Upper lobe of right lung (tissue), 1 donor: ENCODE measurements around the gene TBX3. TPM values are rescaled to one million over a fixed set of nuclear protein-coding genes. Genes with fewer than 3 reads are reported as not detected.

Source experiments
- ATAC-seq: fragments of 200-7000 bp; cut with Tn5 transposase; one replicate; pipeline ENCODE4 v1.9.1; 2020; ENCODE audit warnings: mild to moderate bottlenecking, moderate library complexity
- DNase-seq: peaks from one replicate; pipeline ENCODE4 v3.0.0-alpha.2; 2020
- H3K27ac ChIP-seq: fragments of 200-600 bp; one replicate; pipeline ENCODE4 v1.8.0; 2022
- H3K27me3 ChIP-seq: fragments of 200-600 bp; one replicate; pipeline ENCODE4 v1.8.0; 2022; ENCODE audit warnings: mild to moderate bottlenecking
- H3K36me3 ChIP-seq: fragments of 200-600 bp; one replicate; pipeline ENCODE4 v1.8.0; 2022
- H3K4me1 ChIP-seq: fragments of 200-600 bp; one replicate; pipeline ENCODE4 v1.8.0; 2022
- H3K4me3 ChIP-seq: fragments of 200-600 bp; one replicate; pipeline ENCODE4 v1.8.0; 2022; ENCODE audit warnings: mild to moderate bottlenecking
- H3K9me3 ChIP-seq: fragments of 200-600 bp; one replicate; pipeline ENCODE4 v1.8.0; 2022
- CTCF ChIP-seq: fragments of 200-600 bp; IDR thresholded peaks from one replicate; pipeline ENCODE4 v1.8.0; 2022; ENCODE audit warnings: antibody characterized with exemption
- intact Hi-C: fragments of 100-400 bp; cut with DNase I; formaldehyde crosslinking; loops from one replicate; pipeline ENCODE4 v1.11.0; 2022
- total RNA-seq: library from RNA; stranded (reverse); fragmentation: NEBNext Ultra II Directional; extraction: Animal tissue kit (Norgen Biotek cat#: 25700); gene quantifications from one replicate; pipeline ENCODE4 v1.2.1, GENCODE V29; 2021
- donor health status: DM: no; HTN: yes; CAD: no; lungs with severe emphysema.

The TBX3 gene
- total RNA-seq, 1 donor from 2014 or later, result 35.9 TPM

GRCh38 chr12:114691196-114691595 lies 7.2 kb upstream of the TBX3 start:
- ATAC-seq, result no peak
- H3K27ac ChIP-seq, result peak overlapping the region; percentile 76
- H3K4me1 ChIP-seq, result no peaks in the 10 kb centered on the region
- no peak for DNase-seq
- intact Hi-C loops, result no loop called here
- no peaks in the 10 kb centered on the region for H3K36me3 ChIP-seq
- H3K4me3 ChIP-seq, result no peak overlapping the region
- peaks cover 74% of the 10 kb centered on the region for H3K27me3 ChIP-seq
- no peak for TF ChIP-seq CTCF
- H3K9me3 ChIP-seq, result no peaks in the 10 kb centered on the region

GRCh38 chr12:114690267-114691135 lies 6.5 kb upstream of the TBX3 start:
- no peak overlapping the region for H3K4me3 ChIP-seq
- no peaks in the 10 kb centered on the region for H3K4me1 ChIP-seq
- peaks cover 76% of the 10 kb centered on the region for H3K27me3 ChIP-seq
- ATAC-seq (no peak), DNase-seq (no peak)
- H3K9me3 ChIP-seq, result no peaks in the 10 kb centered on the region
- TF ChIP-seq CTCF, result no peak
- no peaks in the 10 kb centered on the region for H3K36me3 ChIP-seq
- intact Hi-C loops, result no loop called here
- peak overlapping the region; percentile 76 for H3K27ac ChIP-seq

GRCh38 chr12:114689075-114689994 lies 5.4 kb upstream of the TBX3 start:
- H3K4me1 ChIP-seq, result no peaks in the 10 kb centered on the region
- no peak overlapping the region for H3K27ac ChIP-seq
- H3K4me3 ChIP-seq, result no peak overlapping the region
- intact Hi-C loops, result no loop called here
- no peaks in the 10 kb centered on the region for H3K9me3 ChIP-seq
- no peaks in the 10 kb centered on the region for H3K36me3 ChIP-seq
- no peak for DNase-seq
- peaks cover 74% of the 10 kb centered on the region for H3K27me3 ChIP-seq
- no peak for ATAC-seq
- no peak for TF ChIP-seq CTCF

GRCh38 chr12:114688256-114688845 lies 4.4 kb upstream of the TBX3 start:
- intact Hi-C loops, result no loop called here
- no peak for ATAC-seq
- no peak overlapping the region for H3K4me3 ChIP-seq
- H3K36me3 ChIP-seq, result no peaks in the 10 kb centered on the region
- no peaks in the 10 kb centered on the region for H3K9me3 ChIP-seq
- peaks cover 72% of the 10 kb centered on the region for H3K27me3 ChIP-seq
- no peaks in the 10 kb centered on the region for H3K4me1 ChIP-seq
- no peak overlapping the region for H3K27ac ChIP-seq
- no peak for TF ChIP-seq CTCF
- DNase-seq, result no peak

GRCh38 chr12:114687802-114688201 lies 3.8 kb upstream of the TBX3 start:
- Histone ChIP-seq H3K4me3 (no peak overlapping the region), H3K9me3 (no peaks in the 10 kb centered on the region), H3K27me3 (peaks cover 68% of the 10 kb centered on the region), H3K27ac (no peak overlapping the region), H3K36me3 (no peaks in the 10 kb centered on the region), H3K4me1 (no peaks in the 10 kb centered on the region)
- ATAC-seq, result no peak
- TF ChIP-seq CTCF, result no peak
- no peak for DNase-seq
- intact Hi-C loops, result no loop called here
